BE2C (cell line): Measurements from ENCODE around the gene PRR19.

Source experiments
- DNase-seq: peaks from one replicate; pipeline ENCODE4 v3.0.0-alpha.2; 2020
- H3K27me3 ChIP-seq: fragments of 250-450 bp; sonication (Bioruptor Pico); 2 replicates; pipeline ENCODE4 v1.5.1; 2020; ENCODE audit warnings: mild to moderate bottlenecking
- H3K36me3 ChIP-seq: fragments of 250-450 bp; sonication (Bioruptor Pico); 2 replicates; pipeline ENCODE4 v1.5.1; 2020; ENCODE audit warnings: mild to moderate bottlenecking
- H3K4me1 ChIP-seq: fragments of 250-450 bp; sonication (Bioruptor Pico); 2 replicates; pipeline ENCODE4 v1.5.1; 2020
- H3K4me3 ChIP-seq: 2 replicates; pipeline ENCODE4 v1.5.1; 2011; ENCODE audit warnings: low read depth, low read length
- H3K9me3 ChIP-seq: fragments of 250-450 bp; sonication (Bioruptor Pico); 2 replicates; pipeline ENCODE4 v1.5.1; 2020
- TF ChIP-seq, protein P1 (sequence below): IDR thresholded peaks from 2 replicates; pipeline ENCODE4 v1.5.1; 2012; ENCODE audit warnings: mild to moderate bottlenecking, low read depth, low read length

Gene PRR19

DNA sequence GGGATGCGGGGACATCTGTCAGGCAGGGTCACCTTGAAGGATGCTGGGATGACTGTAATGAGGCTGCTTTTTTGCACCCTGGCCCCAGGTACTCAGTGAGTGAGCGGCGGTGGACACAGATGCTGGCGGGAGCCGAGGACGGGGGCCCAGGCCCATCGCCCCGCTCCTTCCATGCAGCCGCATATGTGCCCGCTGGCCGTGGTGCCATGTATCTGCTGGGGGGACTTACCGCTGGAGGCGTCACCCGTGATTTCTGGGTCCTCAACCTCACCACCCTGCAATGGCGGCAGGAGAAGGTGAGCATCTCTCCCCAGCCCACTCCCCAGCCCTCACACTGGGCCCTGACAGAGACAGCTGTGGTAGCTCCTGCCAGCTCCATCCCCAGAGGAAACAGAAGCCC is 54.8 kb downstream of the PRR19 start:
- DNase-seq: no peak
- TF ChIP-seq, protein P1, sequence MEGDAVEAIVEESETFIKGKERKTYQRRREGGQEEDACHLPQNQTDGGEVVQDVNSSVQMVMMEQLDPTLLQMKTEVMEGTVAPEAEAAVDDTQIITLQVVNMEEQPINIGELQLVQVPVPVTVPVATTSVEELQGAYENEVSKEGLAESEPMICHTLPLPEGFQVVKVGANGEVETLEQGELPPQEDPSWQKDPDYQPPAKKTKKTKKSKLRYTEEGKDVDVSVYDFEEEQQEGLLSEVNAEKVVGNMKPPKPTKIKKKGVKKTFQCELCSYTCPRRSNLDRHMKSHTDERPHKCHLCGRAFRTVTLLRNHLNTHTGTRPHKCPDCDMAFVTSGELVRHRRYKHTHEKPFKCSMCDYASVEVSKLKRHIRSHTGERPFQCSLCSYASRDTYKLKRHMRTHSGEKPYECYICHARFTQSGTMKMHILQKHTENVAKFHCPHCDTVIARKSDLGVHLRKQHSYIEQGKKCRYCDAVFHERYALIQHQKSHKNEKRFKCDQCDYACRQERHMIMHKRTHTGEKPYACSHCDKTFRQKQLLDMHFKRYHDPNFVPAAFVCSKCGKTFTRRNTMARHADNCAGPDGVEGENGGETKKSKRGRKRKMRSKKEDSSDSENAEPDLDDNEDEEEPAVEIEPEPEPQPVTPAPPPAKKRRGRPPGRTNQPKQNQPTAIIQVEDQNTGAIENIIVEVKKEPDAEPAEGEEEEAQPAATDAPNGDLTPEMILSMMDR: no peak
- Histone ChIP-seq H3K27me3 (no peaks in the 10 kb centered on the region), H3K9me3 (no peaks in the 10 kb centered on the region), H3K4me3 (no peak overlapping the region), H3K36me3 (peaks cover 26% of the 10 kb centered on the region), H3K4me1 (peaks cover 5% of the 10 kb centered on the region; the same call in 1 of the 2 replicates)

DNA sequence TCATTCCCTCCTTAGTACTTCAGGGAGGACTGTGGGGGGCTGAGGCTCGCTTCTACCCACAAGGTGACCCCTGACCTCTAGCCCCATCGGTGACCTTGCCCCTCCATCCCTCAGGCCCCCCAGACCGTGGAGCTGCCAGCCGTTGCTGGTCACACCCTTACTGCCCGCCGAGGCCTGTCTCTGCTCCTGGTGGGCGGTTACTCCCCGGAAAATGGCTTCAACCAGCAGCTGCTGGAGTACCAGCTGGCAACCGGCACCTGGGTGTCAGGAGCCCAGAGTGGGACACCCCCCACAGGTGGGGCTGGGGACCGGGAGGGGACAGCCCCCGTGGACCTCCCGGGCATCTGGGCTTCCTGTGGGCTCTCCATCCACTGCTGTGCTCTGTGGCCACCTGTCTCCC is 55.4 kb downstream of the PRR19 start:
- no peak for DNase-seq
- Histone ChIP-seq H3K9me3 (no peaks in the 10 kb centered on the region), H3K4me1 (peaks cover 2% of the 10 kb centered on the region; the same call in 1 of the 2 replicates), H3K4me3 (no peak overlapping the region), H3K36me3 (peaks cover 24% of the 10 kb centered on the region), H3K27me3 (no peaks in the 10 kb centered on the region)
- TF ChIP-seq, protein P1: no peak
